HT-29 (cell line): ENCODE results near the gene RGS7. TPM values are rescaled to one million over a fixed set of nuclear protein-coding genes. Genes with fewer than 3 reads are reported as not detected.
"Not testable (repeated sequence)": the region's sequence is repeated elsewhere in the genome, so short reads cannot be mapped to it uniquely, and the experiment has no call there.

Source experiments
- DNase-seq: peaks from one replicate; pipeline ENCODE4 v3.0.0-alpha.2; 2015; ENCODE audit warnings: low spot score
- total RNA-seq: library from RNA; depleted of rRNA; stranded (reverse); fragments of >200 nt; shearing (Covaris generic); gene quantifications from 2 replicates; pipeline ENCODE4 v1.2.3, GENCODE V29; 2014

RGS7 gene
- total RNA-seq, 1 experiment from 2014 or later: 0.31 TPM

DNA sequence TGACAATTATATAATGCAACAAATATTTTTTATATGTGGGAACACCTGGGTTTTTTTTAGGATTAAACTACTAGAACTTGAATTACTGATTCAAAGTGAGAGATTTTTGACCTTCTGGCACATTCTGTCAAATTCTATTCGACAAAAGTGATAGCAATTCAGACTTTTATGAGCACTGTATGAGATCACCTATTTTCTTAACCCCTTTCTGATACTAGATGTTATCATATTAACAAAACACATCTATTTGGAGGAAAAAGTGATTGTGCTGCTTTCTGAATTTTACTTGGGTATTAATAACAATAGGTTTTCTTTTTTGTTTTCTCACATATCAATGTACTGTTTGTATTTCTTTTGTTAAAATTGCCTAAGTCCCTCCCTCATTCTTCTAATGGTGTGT, 570.1 kb downstream of the RGS7 start:
- DNase-seq: no peak

DNA sequence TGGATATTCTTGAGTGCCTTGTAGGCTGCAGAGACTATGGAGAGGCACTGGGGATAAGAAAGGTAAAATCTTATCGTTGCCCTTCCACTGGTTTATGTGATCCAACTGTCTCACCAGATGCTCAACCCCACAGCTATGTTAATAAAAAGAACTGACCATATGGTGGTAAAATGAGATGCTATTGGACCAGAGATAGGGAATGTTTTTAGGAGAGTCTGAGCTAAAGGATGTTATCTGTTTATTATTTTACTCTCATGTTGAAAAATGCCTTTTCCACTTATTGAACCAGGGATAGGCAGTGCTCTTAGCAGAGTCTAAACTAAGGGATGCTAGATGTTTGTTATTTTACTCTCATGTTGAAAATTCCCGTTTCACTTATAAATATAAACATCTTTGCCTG, 572.2 kb downstream of the RGS7 start:
- no peak for DNase-seq

DNA sequence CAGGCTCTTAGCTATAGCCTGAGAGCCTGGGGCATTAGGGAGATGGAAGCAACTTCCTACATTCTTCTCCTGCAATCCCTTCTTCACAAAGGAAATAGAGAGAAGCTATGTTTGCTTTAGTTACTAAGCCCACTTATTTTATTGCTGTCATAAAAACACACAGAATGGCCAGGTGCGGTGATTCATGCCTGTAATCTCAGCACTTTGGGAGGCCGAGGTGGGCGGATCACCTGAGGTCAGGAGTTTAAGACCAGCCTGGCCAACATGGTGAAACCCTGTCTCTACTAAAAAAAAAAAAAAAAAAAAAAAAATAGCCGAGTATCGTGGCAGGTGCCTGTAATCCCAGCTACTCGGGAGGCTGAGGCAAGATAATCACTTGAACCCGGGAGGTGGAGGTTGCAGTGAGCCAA, 573.3 kb downstream of the RGS7 start:
- DNase-seq: peak; percentile 76

DNA sequence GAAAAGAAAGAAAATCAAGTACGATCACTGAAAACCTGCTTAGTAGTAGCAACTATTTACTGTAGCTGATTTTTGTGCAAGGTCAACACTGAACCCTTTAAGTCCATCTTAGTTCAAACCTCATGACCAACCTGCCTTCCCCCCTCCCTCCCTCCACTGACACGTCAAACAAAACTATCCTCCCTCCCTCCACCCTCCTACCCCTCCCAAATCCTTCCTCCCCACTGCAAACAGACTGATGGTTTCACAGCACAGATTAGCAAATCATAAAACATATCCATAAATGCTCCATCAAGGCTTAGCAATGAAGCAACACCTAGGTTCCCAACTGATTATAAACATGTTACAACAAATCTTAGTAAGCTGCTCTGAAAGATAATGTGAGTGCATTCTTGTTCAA, 580.8 kb downstream of the RGS7 start:
- no peak for DNase-seq

DNA sequence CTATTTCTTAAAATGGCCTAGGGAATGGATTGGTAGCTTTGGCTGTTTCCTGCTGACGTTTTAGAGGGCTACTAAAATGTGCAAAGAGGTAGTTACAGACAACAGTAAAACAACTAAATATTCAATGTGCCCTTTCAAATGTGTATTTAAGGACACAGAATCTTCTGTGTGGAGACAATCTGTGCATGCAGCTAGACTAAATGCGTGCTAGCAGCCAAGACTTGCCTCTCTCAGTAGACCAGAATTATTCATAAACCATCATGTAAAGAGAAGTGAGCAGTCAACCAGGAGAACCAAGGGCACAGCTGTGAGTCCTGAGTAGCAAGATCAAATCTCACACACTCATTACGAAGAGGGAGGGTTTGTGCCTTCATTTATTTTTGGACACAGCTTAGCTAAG, 584.9 kb downstream of the RGS7 start:
- DNase-seq: no peak

DNA sequence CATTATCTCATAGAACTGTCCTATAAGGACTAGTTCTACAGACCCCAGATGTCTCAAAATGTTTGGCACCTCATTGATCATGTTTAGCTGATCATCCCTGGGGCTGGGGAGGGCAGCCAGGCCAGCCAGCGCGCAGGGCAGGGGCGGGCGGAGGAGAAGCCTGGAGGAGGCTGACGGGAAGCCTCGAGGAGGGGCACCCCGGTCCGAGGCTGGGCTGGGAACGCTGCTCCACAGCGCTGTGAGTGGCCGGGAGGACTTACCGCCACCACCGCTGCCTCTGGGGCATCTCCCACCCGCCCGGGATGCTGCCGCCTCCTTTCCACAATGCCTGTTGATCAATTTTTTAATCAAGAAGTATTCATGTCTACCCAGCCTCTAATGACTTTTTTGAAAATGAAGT, 585.6 kb downstream of the RGS7 start:
- no peak for DNase-seq

DNA sequence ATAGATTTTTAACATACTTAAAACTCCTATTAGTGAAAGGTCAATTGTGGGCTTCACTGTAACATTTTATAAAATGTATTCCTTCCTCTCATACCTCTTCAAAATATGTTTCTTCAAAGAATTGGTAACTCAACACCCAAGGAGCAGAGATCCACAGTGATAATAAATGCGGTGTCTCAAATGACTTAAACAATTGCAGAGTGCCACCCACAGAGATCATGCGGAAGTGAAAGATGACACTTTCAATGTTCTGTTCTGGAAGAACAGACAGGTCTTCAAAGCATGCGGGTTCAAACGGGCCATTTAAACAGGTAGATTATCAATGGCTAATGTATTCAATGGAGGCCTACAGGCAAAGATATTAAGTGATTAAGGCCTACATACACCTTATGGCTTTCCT, 588.0 kb downstream of the RGS7 start:
- DNase-seq: no peak

DNA sequence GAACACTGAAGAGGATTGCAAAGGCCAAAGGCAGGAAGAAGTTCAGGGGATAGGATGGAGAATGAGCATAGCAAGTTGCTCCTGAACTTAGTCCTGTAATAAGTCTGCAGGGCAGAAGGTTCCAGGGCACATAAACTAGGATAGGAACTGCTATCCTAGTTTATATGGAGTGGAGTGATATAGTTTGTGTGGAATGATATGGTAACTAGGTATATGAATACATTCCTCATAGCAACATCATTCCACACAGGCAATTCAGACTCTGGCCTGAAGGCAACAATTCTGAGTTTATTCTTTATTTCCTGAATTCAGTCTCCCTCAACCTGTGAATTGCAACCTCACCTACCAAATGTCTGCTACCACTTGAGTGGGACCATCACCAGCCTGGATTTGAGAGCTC, 590.2 kb downstream of the RGS7 start:
- DNase-seq: no peak

DNA sequence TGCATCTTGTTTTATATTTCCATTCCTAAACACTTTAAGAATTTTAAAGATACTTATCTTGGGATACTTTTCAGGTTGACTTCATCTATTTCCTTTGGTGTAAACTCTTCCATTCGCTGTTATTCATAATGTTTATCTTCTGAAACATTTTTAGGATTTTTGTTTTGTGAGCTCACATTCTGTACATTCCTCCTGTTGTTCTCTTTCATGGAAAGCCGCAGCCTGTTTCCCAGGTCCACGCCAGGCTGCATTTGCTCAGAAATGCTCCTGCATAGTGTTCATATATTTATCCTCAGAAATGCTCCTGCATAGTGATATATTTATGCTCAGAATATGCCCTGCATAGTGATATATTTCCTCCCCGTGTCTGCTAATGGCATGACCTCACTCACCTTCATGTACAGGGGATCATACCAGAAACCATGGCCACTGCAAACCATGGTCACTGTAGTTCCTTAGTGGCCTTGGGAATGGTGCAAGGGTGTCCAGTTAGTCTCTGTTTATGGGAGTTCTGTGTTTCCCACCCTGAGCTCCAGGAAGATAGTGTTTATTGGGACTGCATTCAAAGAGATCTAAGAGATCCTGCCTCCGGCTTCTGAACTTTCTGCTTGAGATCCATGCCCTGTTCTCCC, 591.2 kb downstream of the RGS7 start:
- DNase-seq: no peak

DNA sequence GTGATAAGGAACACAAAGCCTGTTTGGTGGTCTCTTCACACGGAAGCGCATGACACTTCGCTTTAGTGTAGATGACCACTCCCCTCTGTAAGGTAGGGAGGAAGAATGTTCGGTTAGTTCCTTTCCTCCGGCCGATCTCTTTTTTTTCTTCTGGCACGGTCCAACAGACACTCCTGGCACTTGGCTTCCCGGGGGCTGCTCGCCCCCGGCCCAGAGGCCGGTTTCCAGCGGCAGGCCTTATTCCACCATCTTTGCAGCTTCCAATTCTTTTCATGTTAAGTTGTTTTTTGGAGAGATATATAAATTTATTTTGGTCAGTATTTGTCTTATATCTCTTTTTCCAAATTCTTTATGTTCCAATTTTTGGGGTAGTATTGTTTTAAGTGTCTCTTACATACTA, 593.2 kb downstream of the RGS7 start:
- no peak for DNase-seq

DNA sequence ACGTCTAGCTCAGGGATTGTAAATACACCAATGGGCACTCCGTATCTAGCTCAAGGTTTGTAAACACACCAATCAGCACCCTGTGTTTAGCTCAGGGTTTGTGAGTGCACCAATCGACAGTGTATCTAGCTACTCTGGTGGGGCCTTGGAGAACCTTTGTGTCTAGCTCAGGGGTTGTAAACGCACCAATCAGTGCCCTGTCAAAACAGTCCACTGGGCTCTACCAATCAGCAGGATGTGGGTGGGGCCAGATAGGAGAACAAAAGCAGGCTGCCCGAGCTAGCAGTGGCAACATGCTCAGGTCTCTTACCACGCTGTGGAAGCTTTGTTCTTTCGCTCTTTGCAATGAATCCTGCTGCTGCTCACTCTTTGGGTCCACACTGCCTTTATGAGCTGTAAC, 593.9 kb downstream of the RGS7 start:
- DNase-seq: not testable (repeated sequence)

DNA sequence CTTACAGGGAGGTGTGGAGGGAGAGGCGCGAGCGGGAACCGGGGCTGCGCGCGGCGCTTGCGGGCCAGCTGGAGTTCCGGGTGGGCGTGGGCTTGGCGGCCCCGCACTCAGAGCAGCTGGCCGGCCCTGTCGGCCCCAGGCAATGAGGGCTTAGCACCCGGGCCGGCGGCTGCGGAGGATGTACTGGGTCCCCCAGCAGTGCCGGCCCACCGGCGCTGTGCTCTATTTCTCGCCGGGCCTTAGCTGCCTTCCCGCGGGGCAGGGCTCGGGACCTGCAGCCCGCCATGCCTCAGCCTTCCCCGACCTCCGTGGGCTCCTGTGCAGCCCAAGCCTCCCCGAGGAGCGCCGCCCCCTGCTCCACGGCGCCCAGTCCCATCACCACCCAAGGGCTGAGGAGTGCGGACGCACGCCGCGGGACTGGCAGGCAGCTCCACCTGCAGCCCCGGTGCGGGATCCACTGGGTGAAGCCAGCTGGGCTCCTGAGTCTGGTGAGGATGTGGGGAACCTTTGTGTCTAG, 594.5 kb downstream of the RGS7 start:
- DNase-seq: not testable (repeated sequence)

DNA sequence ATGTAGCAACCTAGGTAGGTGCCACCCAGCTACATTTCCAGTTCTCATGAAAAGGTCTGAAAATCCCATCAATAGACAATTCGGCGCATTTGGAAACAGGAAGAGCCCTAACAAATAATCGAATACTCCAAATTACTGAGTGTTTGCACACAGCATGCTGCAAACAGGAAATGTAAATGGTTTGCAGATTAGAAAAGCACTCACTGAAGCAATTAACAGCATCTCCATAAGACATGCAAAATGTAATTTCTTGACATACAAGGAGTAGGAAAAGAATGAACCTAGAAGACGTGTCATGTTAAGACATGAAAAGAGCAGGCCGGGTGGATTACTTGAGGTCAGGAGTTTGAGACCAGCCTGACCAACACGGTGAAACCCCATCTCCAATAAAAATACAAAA, 598.2 kb downstream of the RGS7 start:
- DNase-seq: not testable (repeated sequence)

DNA sequence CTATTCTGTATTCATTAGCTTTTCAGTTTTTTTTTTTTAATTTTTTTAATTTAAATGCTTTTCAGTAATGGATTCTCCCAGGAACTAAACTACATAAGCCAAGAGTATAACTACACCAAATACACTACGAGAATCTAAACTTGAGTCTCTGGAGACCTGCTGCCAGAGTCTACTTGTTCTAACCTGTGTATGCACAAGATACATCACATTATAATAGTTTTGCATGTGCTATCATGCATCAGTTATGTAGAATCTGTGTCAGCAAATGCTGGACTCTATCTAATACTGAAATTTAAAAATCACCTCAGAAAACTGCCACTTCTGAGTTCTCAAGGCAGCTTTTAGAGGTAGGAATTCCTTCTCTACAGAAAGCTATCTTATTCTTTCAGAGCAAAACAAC, 598.7 kb downstream of the RGS7 start:
- DNase-seq: no peak

DNA sequence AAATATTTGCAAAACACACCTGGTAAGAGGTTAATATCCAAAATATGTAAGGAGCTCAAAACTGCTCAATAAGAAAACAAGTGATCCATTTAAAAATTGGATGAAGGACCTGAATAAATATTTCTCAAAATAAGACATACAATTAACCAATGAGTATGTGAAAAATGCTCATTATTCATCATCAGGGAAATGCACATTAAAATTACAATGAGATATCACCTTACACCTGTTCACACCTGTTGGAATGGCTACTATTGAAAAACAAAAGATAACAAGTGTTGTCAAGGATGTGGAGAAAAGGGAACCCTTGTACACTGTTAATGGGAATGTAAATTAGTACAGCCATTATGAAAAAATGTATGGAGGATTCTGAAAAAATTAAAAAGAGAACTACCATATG, 609.1 kb downstream of the RGS7 start:
- DNase-seq: no peak

DNA sequence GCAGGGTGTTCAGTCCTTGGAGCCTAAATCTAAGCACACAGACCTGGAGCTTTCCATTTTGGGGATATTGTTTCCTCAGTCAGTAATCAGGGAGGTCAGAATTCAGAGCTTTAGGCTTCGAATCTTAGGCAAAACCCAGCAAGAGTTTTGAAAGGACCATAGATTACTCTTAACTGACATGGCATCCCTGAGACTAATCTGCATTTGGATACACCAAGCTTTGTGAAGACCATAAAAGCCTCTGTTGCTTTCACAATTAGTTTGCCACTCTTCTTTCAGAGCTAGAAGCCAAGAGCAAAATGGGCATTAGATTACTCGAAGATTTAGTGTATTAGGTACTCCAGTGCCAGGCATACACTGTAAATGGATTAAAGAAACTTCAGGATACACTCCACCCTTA, 613.3 kb downstream of the RGS7 start:
- DNase-seq: no peak

DNA sequence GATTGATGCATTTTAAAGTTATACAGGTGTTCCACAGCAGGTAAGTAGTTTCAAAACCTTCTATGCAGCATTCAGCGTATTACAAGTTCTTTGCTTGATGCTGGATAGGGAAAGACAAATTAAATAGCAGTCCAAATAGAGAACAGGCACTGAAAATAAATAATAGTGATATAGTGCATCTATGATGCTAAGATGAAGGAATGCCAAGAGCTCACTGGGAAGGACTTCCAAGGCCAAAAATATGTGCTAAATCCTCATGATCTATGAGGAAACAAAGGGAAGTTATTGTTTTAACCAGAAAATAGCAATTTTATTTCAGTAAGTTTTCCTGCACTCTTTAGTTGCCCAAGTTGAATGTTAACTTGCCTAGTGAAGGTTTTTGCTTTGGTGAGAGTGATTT, 617.3 kb downstream of the RGS7 start:
- DNase-seq: no peak

DNA sequence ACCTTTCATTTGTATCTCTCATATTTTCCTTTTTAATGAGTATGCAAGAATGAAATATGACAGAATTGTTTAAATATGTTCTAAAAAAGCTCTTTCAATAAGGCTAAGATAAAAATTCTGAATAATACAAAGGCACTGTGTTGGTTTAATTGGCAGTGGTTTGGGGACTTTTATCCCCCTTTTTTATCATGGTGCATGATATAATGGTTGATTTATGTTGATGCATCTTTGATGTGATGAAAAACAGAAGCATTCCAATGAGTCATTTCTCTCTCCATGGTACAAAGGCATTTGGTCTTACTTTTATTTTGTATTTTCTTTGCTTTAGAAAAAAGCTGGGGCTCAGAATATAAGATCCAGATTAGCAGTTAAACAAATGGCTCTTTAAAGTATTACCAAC, 617.9 kb downstream of the RGS7 start:
- no peak for DNase-seq

DNA sequence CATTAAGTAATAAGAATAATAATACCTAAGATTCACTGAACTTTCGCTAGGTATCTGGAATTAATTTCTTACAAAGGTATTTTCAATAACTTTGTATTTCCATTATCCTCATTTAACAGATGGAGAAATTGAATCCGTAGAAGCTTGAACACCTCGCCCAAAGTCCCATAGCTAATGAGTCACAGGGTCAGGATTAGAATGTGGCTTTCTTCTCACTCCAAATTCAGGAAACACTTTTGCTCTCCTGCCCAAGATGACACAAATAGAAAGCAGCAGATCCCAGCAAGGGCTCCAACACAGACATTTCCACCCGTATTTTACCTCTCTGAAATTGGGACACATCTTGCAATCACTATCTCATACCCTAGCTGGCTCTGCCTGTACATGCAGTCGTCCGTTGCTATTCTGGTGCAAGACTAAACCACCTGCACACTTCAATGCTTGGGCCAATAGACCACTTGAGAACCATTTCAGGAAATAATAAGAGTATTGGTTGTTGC, 619.2 kb downstream of the RGS7 start:
- no peak for DNase-seq

DNA sequence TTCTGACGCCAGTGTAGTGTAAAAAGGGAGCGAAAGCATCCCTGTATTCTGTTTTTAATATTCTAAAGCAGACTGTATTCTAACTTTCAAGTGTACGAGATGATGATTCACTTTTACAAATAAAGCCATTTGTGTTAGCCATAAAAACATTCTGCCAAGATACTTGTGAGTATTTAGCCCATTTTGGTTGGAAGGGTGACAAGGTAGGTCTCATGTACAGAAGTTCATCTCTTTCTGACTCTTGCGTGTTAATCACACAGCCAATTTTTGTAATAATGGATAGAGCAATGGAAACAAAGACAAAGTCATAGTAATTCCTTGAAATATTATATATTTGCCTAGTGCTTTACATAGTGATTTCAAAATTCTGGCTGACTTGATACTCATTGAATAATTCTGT, 619.7 kb downstream of the RGS7 start:
- no peak for DNase-seq

DNA sequence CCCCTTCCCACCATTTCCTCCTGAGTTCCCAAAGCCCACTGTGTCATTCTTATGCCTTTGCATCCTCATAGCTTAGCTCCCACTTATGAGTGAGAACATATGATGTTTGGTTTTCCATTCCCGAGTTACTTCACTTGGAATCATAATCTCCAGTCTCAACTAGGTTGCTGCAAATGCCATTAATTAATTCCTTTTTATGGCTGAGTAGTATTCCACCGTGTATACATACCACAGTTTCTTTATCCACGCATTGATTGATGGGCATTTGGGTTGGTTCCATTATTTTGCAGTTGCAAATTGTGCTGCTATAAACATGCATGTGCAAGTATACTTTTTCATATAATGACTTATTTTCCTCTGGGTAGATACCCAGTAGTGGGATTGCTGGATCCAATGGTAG, 622.3 kb downstream of the RGS7 start:
- DNase-seq: not testable (repeated sequence)

DNA sequence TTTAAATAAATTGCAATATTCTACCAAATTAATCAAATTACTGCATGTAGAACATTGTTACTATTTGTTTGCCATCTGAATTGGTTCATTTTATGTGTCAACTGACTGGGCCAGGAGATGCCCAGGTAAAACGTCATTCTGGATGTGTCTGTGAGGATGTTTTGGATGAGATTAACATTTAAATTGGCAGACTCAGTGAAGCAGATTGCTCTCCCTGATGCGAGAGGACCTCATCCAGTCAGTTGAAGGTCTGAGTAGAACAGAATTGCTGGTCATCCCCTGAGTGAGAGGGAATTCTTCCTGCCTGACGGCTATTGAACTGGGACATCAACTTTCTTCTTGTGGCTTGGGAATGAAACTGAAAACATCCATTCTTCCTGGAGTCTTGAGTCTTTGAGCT, 623.0 kb downstream of the RGS7 start:
- no peak for DNase-seq

DNA sequence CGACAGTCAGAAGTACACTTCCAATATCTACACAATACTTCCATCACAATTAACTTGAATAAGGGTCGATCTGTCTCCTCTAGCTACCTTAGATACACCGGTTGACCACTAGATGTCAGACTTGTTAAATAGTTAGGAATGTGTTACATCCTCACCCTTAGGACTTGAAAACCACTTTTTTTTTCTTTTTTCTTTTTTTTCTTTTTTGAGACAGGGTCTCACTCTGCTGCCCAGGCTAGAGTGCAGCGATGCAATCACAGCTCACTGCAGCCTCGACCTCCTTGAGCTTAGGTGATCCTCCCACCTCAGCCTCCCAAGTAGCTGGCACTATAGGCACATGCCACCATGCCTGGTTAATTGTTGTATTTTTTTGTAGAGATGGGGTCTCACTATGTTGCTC, 624.6 kb downstream of the RGS7 start:
- DNase-seq: peak; percentile 78
